K562 (cell line): ENCODE results near the gene GBP5. TPM values are rescaled to one million over a fixed set of nuclear protein-coding genes. Genes with fewer than 3 reads are reported as not detected.
A peak's percentile ranks its signal among the peaks of the same experiment; 100 is the strongest.

ENCODE experiments used
- ATAC-seq: fragments of 200-7000 bp; cut with Tn5 transposase; 3 replicates; pipeline ENCODE4 v1.9.1; 2020; ENCODE audit warnings: moderate library complexity
- BruUV-seq: library from RNA; stranded (reverse); fragments of 400-500 nt; replicated peaks from 2 replicates; lab custom pipeline; 2021; lab: Mats Ljungman, UMichigan
- CTCF ChIA-PET: fragments of 300-600 bp; formaldehyde crosslinking; extraction: SDS; loops from one replicate; lab custom pipeline; 2021; ENCODE audit warnings: low intra/inter-chr PET ratio; lab: Yijun Ruan, JAX
- POLR2A ChIA-PET: fragments of 300-600, 350-650 bp; sonication (Branson Sonifier 250); formaldehyde crosslinking; extraction: SDS; loops from one replicate; lab custom pipeline; 2021; ENCODE audit warnings: antibody characterized with exemption, inconsistent platforms; lab: Yijun Ruan, JAX
- DNase-seq, 4 experiments: peaks; one replicate each; pipeline versions ENCODE4 v3.0.0 to v3.0.0-alpha.2; 2011 to 2018; ENCODE audit warnings: low spot score in 3 of 4, mixed read lengths in 3 of 4; ENCODE audit errors: extremely low read depth in 1 of 4
- FAIRE-seq: peaks from 2 replicates; lab custom pipeline; 2011; peaks lifted over from hg19 to GRCh38; lab: Jason Lieb, UNC
- H2AFZ ChIP-seq: 2 replicates; pipeline ENCODE4 v1.6.0; 2011; ENCODE audit warnings: low read depth, low read length, control low read depth, inconsistent platforms
- H3K27ac ChIP-seq: fragments of 200-600 bp; 3 replicates; pipeline ENCODE4 v1.8.0; 2011; ENCODE audit warnings: low read depth, mild to moderate bottlenecking, control low read depth, inconsistent platforms, low read length, moderate library complexity, mixed read lengths; ENCODE audit errors: extremely low read depth
- H3K27me3 ChIP-seq, 2 experiments: fragments of 300-600 bp in 1 of 2; 2 replicates in 1 of 2; 3 replicates in 1 of 2; pipeline versions ENCODE4 v1.6.0 to v1.8.0; 2011; ENCODE audit warnings: inconsistent platforms in 2 of 2, low read length in 2 of 2, mild to moderate bottlenecking in 1 of 2, mixed read lengths in 1 of 2, moderate library complexity in 1 of 2; ENCODE audit not compliant: control insufficient read depth in 2 of 2, insufficient read depth in 2 of 2
- H3K36me3 ChIP-seq: fragments of 300-600 bp; 3 replicates; pipeline ENCODE4 v1.8.0; 2011; ENCODE audit warnings: mild to moderate bottlenecking, low read length, inconsistent platforms; ENCODE audit not compliant: control insufficient read depth, insufficient read depth
- H3K4me1 ChIP-seq, 2 experiments: fragments of 200-600 bp in 1 of 2; replicated peaks in 1 of 2; 2 replicates in 1 of 2; 3 replicates in 1 of 2; pipeline versions ENCODE4 v1.5.1 to v1.8.0; 2011; ENCODE audit warnings: inconsistent platforms in 2 of 2, low read length in 2 of 2, mild to moderate bottlenecking in 1 of 2, mixed read lengths in 1 of 2, moderate library complexity in 1 of 2; ENCODE audit not compliant: control insufficient read depth in 2 of 2, insufficient read depth in 2 of 2
- H3K4me2 ChIP-seq: 2 replicates; pipeline ENCODE4 v1.6.1; 2011; ENCODE audit warnings: low read length, control low read depth, inconsistent platforms, mixed read lengths; ENCODE audit not compliant: insufficient read depth
- H3K4me3 ChIP-seq: fragments of 200-600 bp; sonication (generic), shearing (Covaris generic); 2 replicates; pipeline ENCODE4 v1.5.1; 2016; ENCODE audit warnings: control low read depth, inconsistent platforms
- H3K79me2 ChIP-seq: fragments of 200-600 bp; 3 replicates; pipeline ENCODE4 v1.8.0; 2011; ENCODE audit warnings: low read length, inconsistent platforms; ENCODE audit not compliant: control insufficient read depth, insufficient read depth
- H3K9ac ChIP-seq, 2 experiments: 2 replicates each; pipeline versions ENCODE4 v1.6.0 to v1.6.1; 2011; ENCODE audit warnings: low read depth in 2 of 2, low read length in 2 of 2, control low read depth in 1 of 2, inconsistent platforms in 1 of 2, mild to moderate bottlenecking in 1 of 2, mixed read lengths in 1 of 2; ENCODE audit not compliant: insufficient read depth in 1 of 2
- H3K9me1 ChIP-seq: one replicate; pipeline ENCODE4 v1.6.0; 2011; ENCODE audit warnings: inconsistent platforms, mild to moderate bottlenecking, low read length, moderate library complexity; ENCODE audit not compliant: control insufficient read depth, insufficient read depth
- H3K9me3 ChIP-seq: replicated peaks from 2 replicates; pipeline ENCODE4 v1.5.1; 2011; ENCODE audit warnings: low read depth, low read length, inconsistent platforms; ENCODE audit not compliant: control insufficient read depth, insufficient read depth
- H4K20me1 ChIP-seq: replicated peaks from 2 replicates; pipeline ENCODE4 v1.6.1; 2011; ENCODE audit warnings: low read length, inconsistent platforms, mixed read lengths; ENCODE audit not compliant: control insufficient read depth, insufficient read depth
- C11orf30 ChIP-seq: fragments of 450-650 bp; IDR thresholded peaks from 2 replicates; pipeline ENCODE4 v1.6.1; 2016; ENCODE audit warnings: low read depth, mild to moderate bottlenecking
- EP300 ChIP-seq: IDR thresholded peaks from 2 replicates; pipeline ENCODE4 v1.6.1; 2012; ENCODE audit warnings: low read length, improper control_type of control experiment
- LEF1 ChIP-seq: fragments of 450-650 bp; IDR thresholded peaks from 2 replicates; pipeline ENCODE4 v1.6.1; 2016; ENCODE audit warnings: mild to moderate bottlenecking
- MAFF ChIP-seq: IDR thresholded peaks from 2 replicates; pipeline ENCODE4 v1.6.1; 2012; ENCODE audit warnings: low read length, improper control_type of control experiment
- MAFG ChIP-seq: fragments of 450-650 bp; conservative IDR thresholded peaks from 2 replicates; pipeline ENCODE4 v1.6.1; 2016; ENCODE audit warnings: missing genetic modification characterization, missing compliant biosample characterization
- MAFK ChIP-seq: IDR thresholded peaks from 2 replicates; pipeline ENCODE4 v1.6.1; 2011; ENCODE audit warnings: low read length, improper control_type of control experiment
- NFE2 ChIP-seq: IDR thresholded peaks from 2 replicates; pipeline ENCODE4 v1.6.1; 2014; ENCODE audit warnings: antibody characterized with exemption, low read depth
- POLR2A ChIP-seq: fragments of 450-650 bp; conservative IDR thresholded peaks from 2 replicates; pipeline ENCODE4 v1.6.1; 2016
- POU5F1 ChIP-seq: fragments of 150-350 bp; IDR thresholded peaks from 2 replicates; pipeline ENCODE4 v1.6.1; 2014; ENCODE audit warnings: borderline replicate concordance, low read length, low read depth, mild to moderate bottlenecking; ENCODE audit not compliant: partially characterized antibody
- RBM15 ChIP-seq: fragments of 200-400 bp; formaldehyde crosslinking; IDR thresholded peaks from 2 replicates; pipeline ENCODE4 v1.6.1; 2018; ENCODE audit warnings: mild to moderate bottlenecking, low read length, moderate library complexity; ENCODE audit not compliant: insufficient read depth
- ZNF316 ChIP-seq: fragments of 450-650 bp; IDR thresholded peaks from 2 replicates; pipeline ENCODE4 v1.6.1; 2016
- WGBS: fragments of 100-300 bp; shearing (Covaris generic); methylation state at CpG from one replicate; pipeline ENCODE4 v1.1.6; 2016; ENCODE audit warnings: low coverage, mixed read lengths; ENCODE audit not compliant: insufficient coverage; ENCODE audit errors: missing lambda C conversion rate; 5-methylcytosine and 5-hydroxymethylcytosine counted together
- in situ Hi-C: fragments of 300-500 bp; cut with MboI; formaldehyde crosslinking; loops from 4 replicates; pipeline ENCODE4 v1.15.0; 2018; ENCODE audit warnings: inconsistent platforms, mixed read lengths
- intact Hi-C: fragments of 100-400 bp; cut with micrococcal nuclease; formaldehyde crosslinking; loops from 2 replicates; pipeline ENCODE4 v1.14.2; 2022
- polyA plus RNA-seq, 8 experiments: library from polyadenylated mRNA; depleted of rRNA in 4 of 8; stranded (reverse) in 5 of 8; unstranded in 3 of 8; fragments of >200 nt; fragmentation: Nextera tagmentation in 2 of 8; fragmentation: Illumina TruSeq in 1 of 8; extraction: Ambion mirVana in 2 of 8; extraction: Trizol in 1 of 8; gene quantifications; 2 replicates each; pipeline versions ENCODE4 v1.2.1 to v1.2.3, GENCODE V29; 2011 to 2014; ENCODE audit warnings: inconsistent platforms in 1 of 8, missing spikeins in 1 of 8
- total RNA-seq, 7 experiments: library from RNA; depleted of rRNA in 6 of 7; stranded (reverse); fragments of >200 nt in 6 of 7; fragmentation: Illumina TruSeq in 2 of 7; extraction: Trizol in 2 of 7; gene quantifications; 2 replicates each; pipeline versions ENCODE4 v1.2.1 to v1.2.3, GENCODE V29; 2011 to 2021; ENCODE audit warnings: low replicate concordance in 1 of 7

Gene GBP5
- total and polyA plus RNA-seq, 9 of the 15 experiments (the other 6 are each of a cell fraction or from before 2014, with no cell fraction given) = 0.23 to 0.91 (median 0.57) TPM

GRCh38 chr1:89305493-89305892 is 32.8 kb upstream of the GBP5 start:
- intact Hi-C loops = no loop called here
- FAIRE-seq (no peak), DNase-seq (no peak), ATAC-seq (no peak)
- Histone ChIP-seq H3K4me3 (no peak overlapping the region), H4K20me1 (no peaks in the 10 kb centered on the region), H3K27me3 (no peaks in the 10 kb centered on the region), H3K9ac (no peak overlapping the region), H3K79me2 (no peaks in the 10 kb centered on the region), H3K4me1 (no peaks in the 10 kb centered on the region), H3K27ac (no peak overlapping the region), H3K9me1 (no peaks in the 10 kb centered on the region), H3K4me2 (no peak overlapping the region), H3K36me3 (no peaks in the 10 kb centered on the region), H2AFZ (no peak overlapping the region), H3K9me3 (no peaks in the 10 kb centered on the region)
- CTCF ChIA-PET = no interaction called here
- BruUV-seq = no TSS peak
- TF ChIP-seq ZNF316 = peak; percentile 89
- TF ChIP-seq C11orf30 = peak; percentile 85
- peak; percentile 87 for TF ChIP-seq MAFG
- no peak for TF ChIP-seq POU5F1
- TF ChIP-seq MAFK = peak; percentile 89
- peak; percentile 87 for TF ChIP-seq MAFF
- no peak for TF ChIP-seq NFE2
- in situ Hi-C loops = no loop called here
- POLR2A ChIA-PET = no interaction called here
- WGBS = 4% methylated on average over 2 of the region's 2 CpGs

GRCh38 chr1:89304572-89305230 is 32.0 kb upstream of the GBP5 start:
- H3K27me3 ChIP-seq = no peaks in the 10 kb centered on the region
- DNase-seq = no peak
- H3K4me3 ChIP-seq = no peak overlapping the region
- no peak overlapping the region for H3K27ac ChIP-seq
- CTCF ChIA-PET = no interaction called here
- POLR2A ChIA-PET = no interaction called here
- H3K36me3 ChIP-seq = no peaks in the 10 kb centered on the region
- no peaks in the 10 kb centered on the region for H3K9me3 ChIP-seq
- TF ChIP-seq LEF1 = no peak
- no peak for TF ChIP-seq POLR2A
- no peak for TF ChIP-seq EP300
- TF ChIP-seq RBM15 = no peak
- TF ChIP-seq, all 486 proteins: peak for 0
- H3K79me2 ChIP-seq = no peaks in the 10 kb centered on the region
- H2AFZ ChIP-seq = no peak overlapping the region
- no peak overlapping the region for H3K9ac ChIP-seq
- H3K9me1 ChIP-seq = no peaks in the 10 kb centered on the region
- no peak for ATAC-seq
- H3K4me2 ChIP-seq = no peak overlapping the region
- no peaks in the 10 kb centered on the region for H3K4me1 ChIP-seq
- intact Hi-C loops (no loop called here), in situ Hi-C loops (no loop called here)
- BruUV-seq = no TSS peak
- H4K20me1 ChIP-seq = no peaks in the 10 kb centered on the region
- no peak for FAIRE-seq
- 0% methylated on average over 2 of the region's 2 CpGs for WGBS
